WTC11 (cell line): Measurements from ENCODE around the gene EXOC6. TPM values are rescaled to one million over a fixed set of nuclear protein-coding genes. Genes with fewer than 3 reads are reported as not detected.

Source experiments
- ATAC-seq: fragments of 200-7000 bp; cut with Tn5 transposase; 2 replicates; pipeline ENCODE4 v1.10.0; 2021; ENCODE audit warnings: mild to moderate bottlenecking, moderate library complexity
- CTCF ChIA-PET: fragments of 300-600 bp; sonication (Branson Sonifier 250); formaldehyde crosslinking; loops from one replicate; lab custom pipeline; 2021; ENCODE audit warnings: antibody characterized with exemption; lab: Charles Lee
- POLR2A ChIA-PET: fragments of 350-600 bp; sonication (Branson Sonifier 250); formaldehyde crosslinking; loops from one replicate; lab custom pipeline; 2021; ENCODE audit warnings: antibody characterized with exemption; lab: Charles Lee
- DNase-seq: peaks from one replicate; pipeline ENCODE4 v3.0.0; 2021; ENCODE audit warnings: low spot score
- H3K27ac Mint-ChIP-seq: 2 replicates; pipeline ENCODE4 v1.8.0; 2021; ENCODE audit warnings: mixed read lengths
- H3K27me3 Mint-ChIP-seq: 2 replicates; pipeline ENCODE4 v1.8.0; 2021; ENCODE audit warnings: low read depth, mild to moderate bottlenecking, moderate library complexity, mixed read lengths
- H3K36me3 Mint-ChIP-seq: 2 replicates; pipeline ENCODE4 v1.8.0; 2021; ENCODE audit warnings: mixed read lengths
- H3K4me1 Mint-ChIP-seq: 2 replicates; pipeline ENCODE4 v1.8.0; 2022; ENCODE audit warnings: mixed read lengths
- H3K4me3 Mint-ChIP-seq: 2 replicates; pipeline ENCODE4 v1.8.0; 2021; ENCODE audit warnings: mild to moderate bottlenecking, moderate library complexity, mixed read lengths
- H3K9me3 Mint-ChIP-seq: 2 replicates; pipeline ENCODE4 v1.8.0; 2021; ENCODE audit warnings: mixed read lengths
- CBFB ChIP-seq: sonication (generic); formaldehyde crosslinking; IDR thresholded peaks from 2 replicates; pipeline ENCODE4 v1.8.1; 2022; ENCODE audit warnings: mild to moderate bottlenecking, low read depth, missing genetic modification reagents
- CREM ChIP-seq: sonication (generic); formaldehyde crosslinking; IDR thresholded peaks from 2 replicates; pipeline ENCODE4 v1.8.1; 2022; ENCODE audit warnings: mild to moderate bottlenecking, missing genetic modification reagents, moderate library complexity
- ETV6 ChIP-seq: sonication (generic); formaldehyde crosslinking; IDR thresholded peaks from 2 replicates; pipeline ENCODE4 v1.8.1; 2022; ENCODE audit warnings: mild to moderate bottlenecking, missing genetic modification reagents
- FOXJ3 ChIP-seq: sonication (generic); formaldehyde crosslinking; IDR thresholded peaks from 2 replicates; pipeline ENCODE4 v1.9.0; 2021; ENCODE audit warnings: missing genetic modification reagents, mild to moderate bottlenecking, borderline replicate concordance
- FOXK1 ChIP-seq: sonication (generic); formaldehyde crosslinking; IDR thresholded peaks from 2 replicates; pipeline ENCODE4 v1.8.0; 2022; ENCODE audit warnings: mild to moderate bottlenecking, moderate library complexity, missing genetic modification reagents
- GTF2I ChIP-seq: fragments of 250-450 bp; sonication (Bioruptor Pico); conservative IDR thresholded peaks from 2 replicates; pipeline ENCODE4 v1.4.0; 2021; ENCODE audit warnings: mild to moderate bottlenecking
- JAZF1 ChIP-seq: fragments of 250-450 bp; sonication (Bioruptor Pico); IDR thresholded peaks from 2 replicates; pipeline ENCODE4 v1.9.0; 2021; ENCODE audit warnings: moderate library complexity, mild to moderate bottlenecking, inconsistent platforms
- NFATC4 ChIP-seq: fragments of 250-450 bp; sonication (Bioruptor Pico); IDR thresholded peaks from 2 replicates; pipeline ENCODE4 v1.9.0; 2021; ENCODE audit warnings: mild to moderate bottlenecking
- NFE2L1 ChIP-seq: sonication (generic); formaldehyde crosslinking; IDR thresholded peaks from 2 replicates; pipeline ENCODE4 v1.8.1; 2023; ENCODE audit warnings: missing genetic modification reagents
- PRRX2 ChIP-seq: fragments of 250-450 bp; sonication (Bioruptor Pico); IDR thresholded peaks from 2 replicates; pipeline ENCODE4 v1.8.0; 2021; ENCODE audit warnings: mild to moderate bottlenecking
- RELA ChIP-seq: sonication (generic); formaldehyde crosslinking; IDR thresholded peaks from 2 replicates; pipeline ENCODE4 v1.8.1; 2022; ENCODE audit warnings: missing genetic modification reagents, mild to moderate bottlenecking, borderline replicate concordance
- SMAD3 ChIP-seq: sonication (generic); formaldehyde crosslinking; IDR thresholded peaks from 2 replicates; pipeline ENCODE4 v1.8.0; 2022; ENCODE audit warnings: missing genetic modification reagents, mild to moderate bottlenecking, borderline replicate concordance
- TEAD1 ChIP-seq: sonication (generic); formaldehyde crosslinking; IDR thresholded peaks from 2 replicates; pipeline ENCODE4 v1.8.0; 2022; ENCODE audit warnings: mild to moderate bottlenecking, missing genetic modification reagents
- ZNF121 ChIP-seq: sonication (generic); formaldehyde crosslinking; IDR thresholded peaks from 2 replicates; pipeline ENCODE4 v1.8.0; 2023; ENCODE audit warnings: missing genetic modification reagents
- ZNF396 ChIP-seq: fragments of 250-450 bp; sonication (Bioruptor Pico); IDR thresholded peaks from 2 replicates; pipeline ENCODE4 v1.8.0; 2021; ENCODE audit warnings: mild to moderate bottlenecking, moderate library complexity, borderline replicate concordance
- ZNF416 ChIP-seq: fragments of 250-450 bp; sonication (Bioruptor Pico); IDR thresholded peaks from 2 replicates; pipeline ENCODE4 v1.9.0; 2021; ENCODE audit warnings: mild to moderate bottlenecking, inconsistent platforms
- ZNF423 ChIP-seq: fragments of 250-450 bp; sonication (Bioruptor Pico); IDR thresholded peaks from 2 replicates; pipeline ENCODE4 v2.1.2; 2022; ENCODE audit warnings: mild to moderate bottlenecking, moderate library complexity
- ZNF671 ChIP-seq: fragments of 250-450 bp; sonication (Bioruptor Pico); IDR thresholded peaks from 2 replicates; pipeline ENCODE4 v1.8.0; 2021; ENCODE audit warnings: mild to moderate bottlenecking
- total RNA-seq: library from RNA; stranded (reverse); gene quantifications from 3 replicates; pipeline ENCODE4 v1.2.3, GENCODE V29; 2021
- TF ChIP-seq, protein P1 (sequence below): sonication (generic); formaldehyde crosslinking; IDR thresholded peaks from 2 replicates; pipeline ENCODE4 v1.8.0; 2022; ENCODE audit warnings: mild to moderate bottlenecking, missing genetic modification reagents
- TF ChIP-seq, protein P2 (sequence below): sonication (generic); formaldehyde crosslinking; IDR thresholded peaks from 2 replicates; pipeline ENCODE4 v1.8.1; 2023; ENCODE audit warnings: mild to moderate bottlenecking, missing genetic modification reagents
- TF ChIP-seq, protein P3 (sequence below): sonication (generic); formaldehyde crosslinking; IDR thresholded peaks from 2 replicates; pipeline ENCODE4 v1.8.1; 2023; ENCODE audit warnings: mild to moderate bottlenecking, missing genetic modification reagents, moderate library complexity
- TF ChIP-seq, protein P4 (sequence below): sonication (generic); formaldehyde crosslinking; IDR thresholded peaks from 2 replicates; pipeline ENCODE4 v1.8.1; 2022; ENCODE audit warnings: missing genetic modification reagents, borderline replicate concordance
- TF ChIP-seq, protein P5 (sequence below): fragments of 250-450 bp; sonication (Bioruptor Pico); conservative IDR thresholded peaks from 2 replicates; pipeline ENCODE4 v1.9.0; 2021; ENCODE audit warnings: mild to moderate bottlenecking
- TF ChIP-seq, protein P6 (sequence below): sonication (generic); formaldehyde crosslinking; IDR thresholded peaks from 2 replicates; pipeline ENCODE4 v1.8.1; 2023; ENCODE audit warnings: mild to moderate bottlenecking, moderate library complexity, missing genetic modification reagents

Gene EXOC6
- total RNA-seq, 1 experiment from 2014 or later = 5.0 TPM

DNA sequence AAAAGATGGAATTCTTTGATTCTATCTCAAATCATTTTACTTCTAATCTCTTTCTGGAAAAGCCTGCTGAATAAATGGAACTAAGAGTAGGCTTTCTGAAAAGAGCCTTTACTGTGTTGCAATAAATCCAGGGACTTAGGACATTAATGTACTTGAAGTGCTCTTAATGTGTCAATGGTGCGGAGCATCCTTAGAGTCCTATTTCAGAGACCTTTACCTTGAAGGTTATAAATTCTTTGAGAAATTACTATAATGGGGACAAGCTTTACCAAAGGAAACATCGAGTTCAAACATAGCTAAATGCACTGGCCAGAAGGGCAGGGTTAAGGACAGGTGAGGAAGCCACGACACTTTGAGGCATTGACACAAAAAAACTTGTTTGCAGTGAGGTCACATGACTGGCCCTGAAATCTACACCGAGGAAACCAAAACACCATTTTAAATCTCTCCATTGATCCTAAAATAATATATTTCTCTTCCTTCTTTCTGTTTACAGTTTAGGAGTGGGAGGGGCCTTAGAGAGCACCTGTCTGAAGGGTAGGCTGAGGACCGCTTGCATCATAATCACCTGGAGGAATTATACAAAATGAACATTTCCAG is 48.1 kb upstream of the EXOC6 start (continued):
- no peak for TF ChIP-seq SMAD3 (CRISPR knock-in tag)
- TF ChIP-seq ZNF121 (CRISPR knock-in tag) = no peak
- no peak for TF ChIP-seq GTF2I (CRISPR knock-in tag)
- no peak for TF ChIP-seq FOXK1

DNA sequence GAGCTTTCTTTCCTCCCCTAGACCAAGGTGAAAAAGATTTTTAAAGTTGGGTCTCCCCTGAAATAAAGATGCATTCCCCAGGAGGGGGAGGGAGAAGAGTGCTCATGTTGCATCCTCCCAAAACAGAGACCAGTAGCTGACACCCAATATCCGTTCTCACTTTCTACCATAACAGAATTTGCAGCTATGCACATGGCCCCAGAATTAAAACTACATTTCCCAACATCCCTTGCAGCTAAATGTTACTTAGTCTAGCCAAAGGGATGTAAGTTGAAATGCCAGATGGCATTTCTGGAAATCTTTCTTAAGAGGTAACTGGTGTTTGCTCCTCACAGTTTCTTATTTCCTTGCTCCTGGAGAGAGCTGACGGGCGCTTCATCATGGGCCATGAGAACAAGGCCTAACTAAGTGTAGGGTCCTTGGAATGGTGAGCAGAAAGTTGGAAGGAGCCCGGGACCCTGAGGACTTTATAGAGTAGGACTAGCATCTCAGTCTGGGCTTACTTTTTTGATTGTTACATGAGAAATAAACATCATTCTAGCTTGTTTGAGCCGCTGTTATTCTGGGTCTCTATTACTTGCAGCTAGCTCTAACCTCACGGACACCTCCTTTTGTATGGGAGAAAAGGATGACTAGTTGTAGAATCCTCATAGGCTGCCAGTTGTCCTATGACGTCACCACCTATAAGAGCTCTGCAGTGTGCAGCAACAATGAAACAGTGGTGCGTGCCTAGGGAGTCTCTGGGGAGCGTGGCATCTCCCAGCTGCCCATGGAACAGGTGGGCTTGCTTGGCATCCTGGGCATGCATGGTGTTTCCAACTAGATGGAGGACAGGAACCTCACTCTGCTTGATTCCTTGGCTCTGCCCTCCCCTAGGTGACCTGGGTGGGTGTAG is 46.1 kb upstream of the EXOC6 start:
- Mint-ChIP-seq H3K4me1 (peaks cover 16% of the 10 kb centered on the region), H3K27me3 (no peaks in the 10 kb centered on the region), H3K9me3 (peaks cover under 1% of the 10 kb centered on the region; the same call in 1 of the 2 replicates), H3K27ac (no peak overlapping the region), H3K36me3 (no peaks in the 10 kb centered on the region), H3K4me3 (no peak overlapping the region)
- TF ChIP-seq ZNF671 (CRISPR knock-in tag) (no peak), ZNF396 (no peak), TEAD1 (CRISPR knock-in tag) (no peak), ETV6 (CRISPR knock-in tag) (no peak), ZNF416 (no peak), PRRX2 (CRISPR knock-in tag) (no peak), FOXJ3 (CRISPR knock-in tag) (no peak), NFE2L1 (no peak)
- TF ChIP-seq, protein P1, sequence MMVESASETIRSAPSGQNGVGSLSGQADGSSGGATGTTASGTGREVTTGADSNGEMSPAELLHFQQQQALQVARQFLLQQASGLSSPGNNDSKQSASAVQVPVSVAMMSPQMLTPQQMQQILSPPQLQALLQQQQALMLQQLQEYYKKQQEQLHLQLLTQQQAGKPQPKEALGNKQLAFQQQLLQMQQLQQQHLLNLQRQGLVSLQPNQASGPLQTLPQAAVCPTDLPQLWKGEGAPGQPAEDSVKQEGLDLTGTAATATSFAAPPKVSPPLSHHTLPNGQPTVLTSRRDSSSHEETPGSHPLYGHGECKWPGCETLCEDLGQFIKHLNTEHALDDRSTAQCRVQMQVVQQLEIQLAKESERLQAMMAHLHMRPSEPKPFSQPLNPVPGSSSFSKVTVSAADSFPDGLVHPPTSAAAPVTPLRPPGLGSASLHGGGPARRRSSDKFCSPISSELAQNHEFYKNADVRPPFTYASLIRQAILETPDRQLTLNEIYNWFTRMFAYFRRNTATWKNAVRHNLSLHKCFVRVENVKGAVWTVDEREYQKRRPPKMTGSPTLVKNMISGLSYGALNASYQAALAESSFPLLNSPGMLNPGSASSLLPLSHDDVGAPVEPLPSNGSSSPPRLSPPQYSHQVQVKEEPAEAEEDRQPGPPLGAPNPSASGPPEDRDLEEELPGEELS (CRISPR knock-in tag) = no peak
- TF ChIP-seq, protein P2, sequence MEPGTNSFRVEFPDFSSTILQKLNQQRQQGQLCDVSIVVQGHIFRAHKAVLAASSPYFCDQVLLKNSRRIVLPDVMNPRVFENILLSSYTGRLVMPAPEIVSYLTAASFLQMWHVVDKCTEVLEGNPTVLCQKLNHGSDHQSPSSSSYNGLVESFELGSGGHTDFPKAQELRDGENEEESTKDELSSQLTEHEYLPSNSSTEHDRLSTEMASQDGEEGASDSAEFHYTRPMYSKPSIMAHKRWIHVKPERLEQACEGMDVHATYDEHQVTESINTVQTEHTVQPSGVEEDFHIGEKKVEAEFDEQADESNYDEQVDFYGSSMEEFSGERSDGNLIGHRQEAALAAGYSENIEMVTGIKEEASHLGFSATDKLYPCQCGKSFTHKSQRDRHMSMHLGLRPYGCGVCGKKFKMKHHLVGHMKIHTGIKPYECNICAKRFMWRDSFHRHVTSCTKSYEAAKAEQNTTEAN = no peak
- ATAC-seq = no peak
- no peak for DNase-seq
- ChIA-PET CTCF (interaction anchor here (1.1 to 2.8 kb wide), 4 partner anchors 15 to 574 kb away, joined by 3 to 12 read pairs (median 6); no protein-coding TSS in a partner anchor), POLR2A (interaction anchor here (0.9 kb wide), 1 partner anchor 46 kb away, joined by 3 read pairs; the partner anchor contains the start of gene EXOC6)

DNA sequence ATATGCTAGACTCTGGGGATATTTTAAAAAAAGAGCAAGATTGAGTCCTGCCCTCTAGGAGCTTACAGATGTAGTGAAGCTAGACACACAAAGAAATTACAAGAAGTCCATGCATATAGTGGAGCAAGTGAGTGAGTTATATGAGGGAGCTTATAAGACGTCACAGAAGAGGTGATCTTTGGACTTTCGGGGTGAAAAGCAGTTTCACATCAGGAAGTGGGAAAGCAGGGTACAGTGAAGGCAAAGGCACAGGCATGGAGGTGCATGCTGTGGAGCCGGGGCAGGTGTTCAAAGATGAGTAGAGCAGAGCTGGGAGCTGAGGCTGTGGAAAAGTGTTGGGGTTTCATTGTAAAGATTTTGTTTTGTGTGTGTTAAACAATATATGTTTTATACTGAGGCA is 38.5 kb upstream of the EXOC6 start:
- Mint-ChIP-seq H3K27ac (no peak overlapping the region), H3K4me3 (no peak overlapping the region), H3K36me3 (no peaks in the 10 kb centered on the region), H3K27me3 (peaks cover 4% of the 10 kb centered on the region; the same call in 1 of the 2 replicates), H3K4me1 (peaks cover 7% of the 10 kb centered on the region), H3K9me3 (no peaks in the 10 kb centered on the region)
- DNase-seq (no peak), ATAC-seq (no peak)
- CTCF ChIA-PET = interaction anchor here (0.7 to 1.0 kb wide), 5 partner anchors 28 to 209 kb away, joined by 3 to 6 read pairs (median 3); partner anchors contain the start of gene EXOC6
- POLR2A ChIA-PET = no interaction called here
- TF ChIP-seq ZNF423 (CRISPR knock-in tag) (no peak), NFATC4 (CRISPR knock-in tag) (no peak), CREM (no peak), CBFB (CRISPR knock-in tag) (no peak), RELA (CRISPR knock-in tag) (no peak), JAZF1 (CRISPR knock-in tag) (no peak), TEAD1 (CRISPR knock-in tag) (no peak)
- TF ChIP-seq, protein P3, sequence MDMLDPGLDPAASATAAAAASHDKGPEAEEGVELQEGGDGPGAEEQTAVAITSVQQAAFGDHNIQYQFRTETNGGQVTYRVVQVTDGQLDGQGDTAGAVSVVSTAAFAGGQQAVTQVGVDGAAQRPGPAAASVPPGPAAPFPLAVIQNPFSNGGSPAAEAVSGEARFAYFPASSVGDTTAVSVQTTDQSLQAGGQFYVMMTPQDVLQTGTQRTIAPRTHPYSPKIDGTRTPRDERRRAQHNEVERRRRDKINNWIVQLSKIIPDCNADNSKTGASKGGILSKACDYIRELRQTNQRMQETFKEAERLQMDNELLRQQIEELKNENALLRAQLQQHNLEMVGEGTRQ = no peak
- TF ChIP-seq, protein P4, sequence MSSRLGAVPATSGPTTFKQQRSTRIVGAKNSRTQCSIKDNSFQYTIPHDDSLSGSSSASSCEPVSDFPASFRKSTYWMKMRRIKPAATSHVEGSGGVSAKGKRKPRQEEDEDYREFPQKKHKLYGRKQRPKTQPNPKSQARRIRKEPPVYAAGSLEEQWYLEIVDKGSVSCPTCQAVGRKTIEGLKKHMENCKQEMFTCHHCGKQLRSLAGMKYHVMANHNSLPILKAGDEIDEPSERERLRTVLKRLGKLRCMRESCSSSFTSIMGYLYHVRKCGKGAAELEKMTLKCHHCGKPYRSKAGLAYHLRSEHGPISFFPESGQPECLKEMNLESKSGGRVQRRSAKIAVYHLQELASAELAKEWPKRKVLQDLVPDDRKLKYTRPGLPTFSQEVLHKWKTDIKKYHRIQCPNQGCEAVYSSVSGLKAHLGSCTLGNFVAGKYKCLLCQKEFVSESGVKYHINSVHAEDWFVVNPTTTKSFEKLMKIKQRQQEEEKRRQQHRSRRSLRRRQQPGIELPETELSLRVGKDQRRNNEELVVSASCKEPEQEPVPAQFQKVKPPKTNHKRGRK = no peak
- TF ChIP-seq, protein P5, sequence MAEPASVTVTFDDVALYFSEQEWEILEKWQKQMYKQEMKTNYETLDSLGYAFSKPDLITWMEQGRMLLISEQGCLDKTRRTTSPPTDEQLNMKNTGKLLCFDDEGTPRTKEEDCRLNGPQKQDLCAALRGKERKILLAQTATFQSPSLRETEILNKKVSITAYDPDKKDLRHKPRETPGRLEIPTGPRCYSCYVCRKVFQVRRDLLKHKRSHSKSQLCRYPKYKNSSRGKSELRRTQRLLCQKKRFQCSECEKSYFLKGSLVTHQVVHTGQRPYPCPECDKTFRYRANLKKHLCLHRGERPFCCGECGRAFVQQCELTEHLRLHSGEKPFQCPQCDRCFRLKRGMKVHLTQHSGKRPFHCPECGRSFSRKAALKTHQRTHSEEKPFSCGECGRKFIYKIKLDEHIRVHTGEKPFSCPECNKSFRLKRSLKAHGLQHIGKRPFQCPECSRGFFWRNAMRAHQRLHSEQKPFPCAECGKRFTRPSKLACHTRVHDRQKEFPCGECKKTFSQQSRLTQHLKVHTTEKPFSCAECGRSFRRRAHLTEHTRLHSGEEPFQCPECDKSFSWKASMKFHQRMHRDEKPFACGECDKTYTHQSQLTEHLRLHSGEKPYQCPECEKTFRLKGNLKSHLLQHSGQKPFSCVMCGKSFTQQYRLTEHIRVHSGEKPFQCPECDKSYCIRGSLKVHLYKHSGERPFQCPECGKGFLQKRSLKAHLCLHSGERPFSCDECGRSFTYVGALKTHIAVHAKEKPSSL (CRISPR knock-in tag) = no peak
- TF ChIP-seq, protein P6, sequence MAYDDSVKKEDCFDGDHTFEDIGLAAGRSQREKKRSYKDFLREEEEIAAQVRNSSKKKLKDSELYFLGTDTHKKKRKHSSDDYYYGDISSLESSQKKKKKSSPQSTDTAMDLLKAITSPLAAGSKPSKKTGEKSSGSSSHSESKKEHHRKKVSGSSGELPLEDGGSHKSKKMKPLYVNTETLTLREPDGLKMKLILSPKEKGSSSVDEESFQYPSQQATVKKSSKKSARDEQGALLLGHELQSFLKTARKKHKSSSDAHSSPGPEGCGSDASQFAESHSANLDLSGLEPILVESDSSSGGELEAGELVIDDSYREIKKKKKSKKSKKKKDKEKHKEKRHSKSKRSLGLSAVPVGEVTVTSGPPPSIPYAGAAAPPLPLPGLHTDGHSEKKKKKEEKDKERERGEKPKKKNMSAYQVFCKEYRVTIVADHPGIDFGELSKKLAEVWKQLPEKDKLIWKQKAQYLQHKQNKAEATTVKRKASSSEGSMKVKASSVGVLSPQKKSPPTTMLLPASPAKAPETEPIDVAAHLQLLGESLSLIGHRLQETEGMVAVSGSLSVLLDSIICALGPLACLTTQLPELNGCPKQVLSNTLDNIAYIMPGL = no peak
